Skin epidermis (tissue), 12 donors: Measurements from ENCODE around the gene FYB1.
A peak's percentile ranks its signal among the peaks of the same experiment; 100 is the strongest.
"Not testable (repeated sequence)": the region's sequence is repeated elsewhere in the genome, so short reads cannot be mapped to it uniquely, and the experiment has no call there.

ENCODE experiments used
- H3K27ac ChIP-seq, 21 experiments: fragments of 200-600 bp; sonication (generic) in 11 of 21; one replicate each; pipeline ENCODE4 v1.5.0; 2020; ENCODE audit warnings: mild to moderate bottlenecking in 3 of 21, inconsistent platforms in 2 of 21, moderate library complexity in 2 of 21
- H3K4me3 ChIP-seq, 7 experiments: fragments of 200-600 bp; sonication (generic) in 2 of 7; one replicate each; pipeline ENCODE4 v1.5.0; 2020; ENCODE audit warnings: inconsistent platforms in 2 of 7, mild to moderate bottlenecking in 2 of 7, moderate library complexity in 1 of 7

The FYB1 gene

DNA sequence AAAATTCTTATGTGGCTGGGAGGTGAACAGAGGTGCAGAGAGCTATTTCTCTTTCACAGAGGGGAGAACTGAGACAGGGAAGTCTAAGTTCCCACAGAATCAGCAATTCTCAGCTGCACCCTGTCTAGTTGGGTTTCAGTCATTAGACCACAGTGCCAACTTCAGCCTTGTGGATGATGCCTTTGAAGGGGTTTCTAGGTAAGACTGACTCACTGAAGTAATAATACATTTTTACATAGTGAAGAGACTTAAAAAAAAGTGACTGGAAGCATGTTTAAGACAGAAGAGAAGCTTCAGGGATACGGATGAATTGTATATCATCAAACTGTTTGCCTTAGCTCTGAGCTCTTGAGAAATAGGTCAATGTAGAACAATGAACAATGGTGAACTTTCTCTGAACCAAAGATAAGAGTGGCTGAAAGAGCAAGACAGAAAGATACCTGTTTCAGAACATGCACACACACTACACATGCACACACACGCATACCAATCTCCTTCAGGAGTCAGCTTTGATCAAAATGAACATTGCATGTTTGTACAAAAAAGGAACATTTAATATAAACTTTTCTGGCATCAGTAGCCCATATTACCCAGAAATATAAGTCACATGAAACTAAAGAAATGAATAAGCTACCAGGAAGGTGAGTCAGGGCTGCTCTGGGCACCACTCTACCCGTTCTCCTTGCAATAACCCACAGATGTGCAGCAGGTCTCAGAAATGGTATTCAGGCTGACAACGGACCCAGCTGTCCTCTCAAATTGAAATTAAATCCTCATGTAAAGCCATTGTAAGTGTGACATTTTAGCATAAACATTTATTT lies 12.6 kb upstream of the FYB1 start:
- no peak overlapping the region for H3K4me3 ChIP-seq
- peak overlapping the region in 2 of 21 experiments; percentile 24 to 54 for H3K27ac ChIP-seq

DNA sequence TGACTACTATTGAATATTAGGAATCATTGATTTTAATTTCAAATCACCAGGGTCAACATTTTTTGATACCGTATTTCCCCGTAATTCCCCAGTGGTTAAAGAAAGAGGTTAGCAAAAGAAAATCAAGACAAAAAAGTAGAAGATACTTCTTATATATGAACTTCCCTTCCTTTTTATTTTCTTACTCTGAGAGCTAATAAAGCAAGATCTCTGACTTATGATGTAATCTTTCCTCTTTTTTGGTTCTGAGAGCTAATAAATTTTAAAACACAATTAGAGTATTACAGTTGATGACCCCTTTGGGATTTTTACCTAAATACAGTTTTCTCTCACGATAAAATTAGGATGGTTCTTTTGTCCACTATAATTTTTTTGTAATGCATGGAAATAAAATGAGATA lies 9.2 kb upstream of the FYB1 start:
- H3K27ac ChIP-seq, result no peak overlapping the region
- no peak overlapping the region for H3K4me3 ChIP-seq

DNA sequence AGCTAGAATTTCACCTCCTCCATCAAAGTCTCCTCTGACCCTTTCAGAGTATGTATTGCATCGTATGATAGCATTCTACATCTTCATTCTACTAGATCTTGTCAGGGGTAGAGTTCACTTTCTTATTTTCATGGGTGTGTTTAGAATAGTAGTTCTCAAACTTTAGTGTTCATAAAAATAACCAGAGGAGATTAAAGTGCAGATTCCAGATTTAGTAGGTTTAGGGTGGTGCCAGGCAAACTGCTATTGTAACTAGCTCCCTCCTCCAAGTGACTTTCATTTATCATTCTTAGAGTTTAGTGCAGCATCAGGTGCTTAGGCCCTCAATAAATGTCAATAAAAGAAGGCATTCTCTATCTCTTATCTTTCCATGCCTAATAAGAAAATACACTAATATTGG lies 7.2 kb upstream of the FYB1 start:
- Histone ChIP-seq H3K4me3 (no peak overlapping the region), H3K27ac (no peak overlapping the region)

DNA sequence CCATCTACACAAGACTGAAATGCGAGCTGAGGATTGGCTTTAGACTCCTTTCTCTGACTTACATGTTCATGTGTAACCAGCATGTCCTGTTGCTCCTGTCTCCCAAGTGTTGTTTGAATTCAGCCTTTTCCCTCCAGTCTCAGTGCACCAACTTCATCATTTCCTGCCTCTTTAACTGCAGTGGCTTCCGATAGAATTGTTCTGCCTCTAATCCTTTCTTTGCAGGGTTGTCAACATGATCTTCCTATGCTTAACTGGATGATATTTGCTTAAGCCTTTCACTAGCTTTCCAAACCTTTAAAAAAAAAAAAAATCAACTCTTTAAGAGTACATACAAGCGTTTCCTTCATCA lies 6.7 kb upstream of the FYB1 start:
- no peak overlapping the region for H3K4me3 ChIP-seq
- no peak overlapping the region for H3K27ac ChIP-seq

DNA sequence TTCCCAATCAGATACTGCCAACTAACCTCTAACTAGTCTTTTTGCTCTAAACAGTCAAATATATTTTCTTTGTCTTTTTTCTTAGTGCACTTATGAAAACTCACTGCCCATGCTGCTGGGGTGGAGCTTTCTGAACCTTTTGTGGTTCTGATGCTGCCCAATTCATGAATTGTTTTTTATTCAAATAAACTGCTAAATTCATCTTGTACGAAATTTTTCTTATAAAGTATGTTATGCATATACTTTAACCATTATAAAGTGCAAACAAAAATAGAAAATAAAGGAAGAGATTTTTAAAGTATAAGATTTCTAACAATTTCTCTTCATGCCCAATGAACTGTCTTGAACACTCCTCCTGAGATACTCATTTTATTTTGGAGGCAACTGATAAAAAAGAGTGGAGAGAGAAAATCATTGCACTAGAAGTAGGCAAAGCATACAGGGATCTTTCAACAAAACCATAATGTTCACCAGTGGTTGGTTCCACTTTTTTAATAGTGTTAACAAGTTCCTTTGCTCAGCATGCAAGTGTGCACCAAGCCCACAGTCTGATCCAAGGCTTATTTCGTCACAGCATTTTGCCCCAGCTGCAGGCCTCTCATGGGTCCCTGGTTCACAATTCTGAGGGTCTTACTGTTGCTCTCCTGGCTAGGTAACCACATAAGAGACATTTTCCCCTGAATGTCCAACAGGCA lies 6.2 kb upstream of the FYB1 start:
- Histone ChIP-seq H3K27ac (no peak overlapping the region), H3K4me3 (no peak overlapping the region)

DNA sequence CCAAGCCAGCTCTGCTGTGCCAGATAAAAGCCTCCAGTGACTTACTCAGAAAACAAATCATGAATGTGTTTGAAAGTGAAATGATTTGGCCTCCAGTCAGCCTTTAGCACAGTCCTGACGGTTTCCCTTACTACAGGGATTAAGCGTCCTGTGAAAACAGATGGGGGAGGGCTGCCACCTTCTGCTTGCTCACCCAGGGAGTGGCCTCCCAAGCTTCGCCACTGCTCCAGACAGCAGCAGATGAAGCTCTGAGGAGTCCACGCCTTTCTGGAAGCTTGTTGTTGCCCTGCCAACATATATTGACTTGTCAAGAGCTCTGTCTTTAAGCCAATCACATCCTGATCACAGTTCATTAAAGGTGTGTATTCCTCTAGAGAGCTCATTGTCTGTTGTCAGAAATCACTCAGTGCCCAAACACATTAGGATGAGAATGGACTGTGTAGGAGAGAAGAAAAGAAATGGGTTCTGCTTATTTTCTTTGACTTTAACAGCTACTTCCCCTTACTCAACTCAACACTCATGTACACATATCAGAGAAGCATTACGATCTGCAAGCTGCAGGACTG lies 4.9 kb upstream of the FYB1 start:
- H3K4me3 ChIP-seq, result no peak overlapping the region
- peak overlapping the region in 5 of 21 experiments; percentile 13 to 57 (median 38) for H3K27ac ChIP-seq

DNA sequence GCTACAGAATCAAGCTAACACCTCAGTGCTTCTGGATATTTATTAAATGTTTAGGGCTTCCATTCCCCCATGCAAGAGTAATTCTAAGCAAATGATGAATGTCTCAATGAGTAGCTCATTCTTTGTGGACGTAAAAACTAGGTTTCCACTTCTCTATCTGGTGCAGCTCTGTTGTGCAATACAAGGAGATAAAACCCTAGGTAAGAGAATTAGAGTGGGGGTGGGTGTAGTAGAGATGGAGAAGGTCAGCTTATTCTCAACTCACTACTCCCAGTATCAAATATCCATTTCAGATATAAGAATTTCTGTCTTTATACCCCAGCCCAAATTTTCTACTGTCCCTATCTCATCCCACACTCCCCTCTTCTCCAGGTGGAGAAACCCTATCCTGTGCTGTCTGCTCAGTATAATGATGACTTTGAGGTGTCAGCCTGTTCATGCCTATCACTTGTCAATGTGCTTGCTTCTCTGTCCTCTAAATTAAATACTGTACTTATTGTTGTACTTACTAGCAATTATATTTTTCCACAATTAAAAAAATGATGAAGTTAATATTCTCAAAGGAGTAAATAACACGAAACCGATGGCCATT lies 4.3 kb upstream of the FYB1 start:
- Histone ChIP-seq H3K4me3 (no peak overlapping the region), H3K27ac (peak overlapping the region in 5 of 21 experiments; percentile 13 to 57 (median 38))

DNA sequence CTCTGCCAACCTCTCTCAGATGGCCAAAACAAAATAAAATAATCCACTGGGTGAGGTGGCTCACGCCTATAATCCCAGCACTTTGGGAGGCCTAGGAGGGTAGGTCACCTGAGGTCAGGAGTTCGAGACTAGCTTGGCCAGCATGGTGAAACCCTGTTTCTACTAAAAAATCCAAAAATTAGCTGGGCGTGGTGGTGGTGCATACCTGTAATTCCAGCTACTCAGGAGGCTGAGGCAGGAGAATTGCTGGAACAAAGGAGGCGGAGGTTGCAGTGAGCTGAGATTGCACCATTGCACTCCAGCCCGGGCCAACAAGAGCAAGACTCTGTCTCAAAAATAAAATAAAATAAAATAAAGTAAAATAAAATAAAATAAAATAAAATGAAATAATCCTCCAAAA lies 2.3 kb upstream of the FYB1 start:
- not testable (repeated sequence) for H3K27ac ChIP-seq, H3K4me3 ChIP-seq

DNA sequence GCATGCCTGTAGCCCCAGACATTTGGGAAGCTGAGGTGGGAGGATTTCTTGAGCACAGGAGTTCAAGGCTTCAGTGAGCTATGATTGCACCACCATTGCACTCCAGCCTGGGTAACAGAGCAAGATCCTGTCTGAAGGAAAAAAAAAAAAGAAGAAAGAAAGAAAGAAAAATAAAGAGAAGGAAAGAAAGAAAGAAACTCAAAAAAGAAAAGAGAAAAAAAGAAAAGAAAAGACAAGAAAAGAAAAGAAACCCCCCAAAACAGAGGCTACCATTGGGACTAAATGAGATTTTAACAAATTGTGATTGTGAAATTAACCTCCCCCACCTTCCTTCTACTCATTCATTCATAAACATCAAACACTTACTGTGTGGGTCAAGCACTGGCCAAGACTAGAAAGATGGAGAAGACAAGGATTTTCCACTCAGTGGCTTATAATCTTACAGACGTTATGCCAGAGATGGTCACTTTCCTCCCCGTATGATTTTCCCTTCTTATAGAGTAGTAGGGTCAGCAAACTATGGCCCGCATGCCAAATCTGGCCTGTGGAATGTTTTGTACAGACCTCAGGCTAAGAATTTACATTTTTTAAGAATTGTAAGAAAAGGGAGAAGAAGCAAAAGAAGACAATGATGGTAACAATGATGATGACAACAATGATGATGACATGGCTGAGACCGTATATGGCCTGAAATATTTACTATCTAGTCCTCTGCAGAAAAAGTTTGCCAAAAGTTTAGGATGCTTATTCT lies 1.1 kb upstream of the FYB1 start:
- H3K4me3 ChIP-seq, result no peak overlapping the region
- peak overlapping the region in 3 of 21 experiments; percentile 9 to 93 (median 31) for H3K27ac ChIP-seq

DNA sequence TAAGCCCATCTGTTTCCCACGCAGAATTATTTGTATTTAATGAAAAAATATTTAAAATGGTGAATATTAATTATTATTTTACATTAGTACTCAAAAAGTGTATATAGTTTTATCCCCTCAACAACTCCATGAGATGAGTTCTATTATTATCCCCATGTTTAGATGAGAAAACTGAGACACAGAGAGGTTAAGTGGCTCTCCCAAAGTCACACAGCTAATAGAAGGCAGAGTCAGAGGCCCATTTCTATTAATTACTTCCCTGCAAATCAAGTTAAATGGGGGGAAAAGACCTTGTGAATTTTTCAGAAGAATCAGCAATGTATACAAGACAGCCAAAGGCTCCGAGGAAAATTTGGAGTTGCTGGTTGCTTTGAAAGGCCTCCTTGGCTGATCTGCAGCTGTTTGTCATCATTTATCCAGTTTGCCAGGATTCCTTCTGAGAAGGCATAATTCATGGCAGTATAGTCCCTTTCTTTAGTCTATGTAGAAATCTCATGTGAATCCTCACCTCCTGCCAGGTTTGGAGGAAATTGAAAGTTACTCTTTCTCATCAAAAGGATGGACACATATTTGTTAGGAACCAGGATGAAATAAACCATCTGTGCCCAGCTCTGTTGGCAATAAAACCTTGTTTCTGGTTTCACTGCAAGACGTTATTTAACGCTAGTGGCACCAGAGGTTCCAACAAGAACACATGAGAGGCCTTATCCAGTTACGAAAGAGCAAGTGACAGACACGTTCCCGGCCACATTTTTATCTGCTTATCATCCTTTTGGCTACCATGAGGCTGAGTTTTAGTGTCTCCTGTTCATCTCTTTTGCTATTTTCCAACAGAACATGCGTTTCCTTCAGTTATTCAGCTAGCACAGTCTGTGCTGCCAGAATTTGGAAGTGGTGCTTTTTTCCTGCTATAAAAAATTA lies 621 bp downstream of the FYB1 start:
- peak overlapping the region in 5 of 7 experiments; percentile 0 to 21 (median 8) for H3K4me3 ChIP-seq

DNA sequence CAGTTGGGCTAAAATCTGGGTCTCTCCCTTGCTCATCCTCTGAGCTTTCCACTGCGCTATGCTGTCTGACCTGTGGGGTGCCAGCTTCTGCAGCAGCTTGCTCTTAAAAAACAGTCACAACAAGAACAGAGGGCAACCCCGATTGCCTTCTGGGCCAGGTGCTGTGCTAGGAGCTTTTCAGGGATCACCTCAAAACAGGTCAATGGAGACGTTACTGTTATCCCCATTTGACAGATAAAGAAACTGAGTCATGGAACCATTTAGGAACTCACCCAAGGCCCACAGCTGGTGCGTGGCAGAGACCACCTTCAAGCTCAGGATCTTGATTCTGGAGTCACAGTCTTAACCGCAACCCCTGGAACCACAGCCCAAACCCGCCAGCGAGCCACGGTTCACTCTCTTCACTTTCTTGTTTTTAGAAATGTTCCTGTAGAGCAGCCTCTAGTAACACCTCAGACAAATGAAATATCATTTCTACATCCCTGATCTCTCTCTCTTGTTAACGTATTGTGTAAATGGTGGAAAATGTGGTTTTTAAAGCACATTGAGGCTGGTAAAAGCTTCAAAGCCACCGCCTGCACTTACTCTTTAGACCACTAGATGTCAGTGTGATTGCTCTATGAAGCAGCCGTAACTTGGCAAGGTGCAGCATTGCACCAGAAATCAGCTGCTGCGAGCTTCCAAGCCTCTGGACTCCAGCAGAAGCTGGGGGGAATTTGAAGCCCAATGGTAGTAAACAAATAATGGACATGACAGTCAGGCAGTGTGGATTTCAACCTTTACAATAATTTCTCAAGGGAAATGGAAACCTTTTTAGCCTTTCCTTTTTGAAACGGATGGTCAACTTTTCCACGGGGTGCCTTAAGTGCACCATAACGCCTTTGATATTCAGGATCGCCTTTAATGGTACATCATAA lies 1.7 kb downstream of the FYB1 start:
- Histone ChIP-seq H3K4me3 (peak overlapping the region in 4 of 7 experiments; percentile 0 to 21 (median 6)), H3K27ac (peak overlapping the region in 11 of 21 experiments; percentile 6 to 93 (median 45))

More for the DNA sequence above, 621 bp downstream of the FYB1 start:
- peak overlapping the region in 18 of 21 experiments; percentile 2 to 93 (median 42) for H3K27ac ChIP-seq

DNA sequence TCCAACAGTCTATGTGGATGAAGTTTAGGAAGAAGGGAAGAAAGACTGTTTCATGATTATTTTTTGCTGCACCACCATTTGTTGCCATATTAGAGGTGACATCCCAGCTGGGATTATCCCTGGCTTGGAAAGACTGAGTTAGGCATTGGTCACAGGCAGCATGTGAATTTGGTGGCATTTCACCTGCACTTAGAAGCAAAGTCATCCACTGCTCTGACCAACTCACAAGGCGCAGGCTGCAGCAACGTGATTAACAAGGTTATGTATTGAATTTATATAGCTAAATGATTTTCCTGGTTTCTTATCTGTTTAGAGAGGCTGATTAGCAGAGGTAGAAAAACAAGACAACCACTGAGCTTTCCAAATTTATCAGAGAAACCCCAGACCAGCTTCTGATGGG lies 2.7 kb downstream of the FYB1 start:
- H3K27ac ChIP-seq, result peak overlapping the region in 6 of 21 experiments; percentile 36 to 93 (median 56)
- peak overlapping the region in 1 of 7 experiments; percentile 21 for H3K4me3 ChIP-seq

DNA sequence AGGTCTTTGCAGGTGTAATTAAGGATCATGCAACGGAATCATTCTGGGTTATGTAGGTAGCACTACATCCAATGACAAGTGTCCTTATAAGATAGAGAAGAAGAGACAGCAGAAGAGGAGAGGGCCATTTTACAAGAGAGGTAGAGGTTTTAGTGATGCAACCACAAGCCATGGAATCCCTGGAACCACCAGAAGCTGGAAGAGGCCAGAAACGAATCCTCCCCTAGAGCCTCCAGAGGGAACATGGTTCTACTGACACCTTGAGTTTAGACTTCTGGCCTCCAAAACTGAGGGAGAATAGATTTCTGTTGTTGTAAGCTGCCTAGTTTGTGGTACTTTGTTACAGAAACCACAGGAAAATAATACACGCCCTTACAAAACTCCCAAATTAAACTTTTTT lies 3.5 kb downstream of the FYB1 start:
- Histone ChIP-seq H3K4me3 (no peak overlapping the region), H3K27ac (peak overlapping the region in 7 of 21 experiments; percentile 2 to 93 (median 48))

DNA sequence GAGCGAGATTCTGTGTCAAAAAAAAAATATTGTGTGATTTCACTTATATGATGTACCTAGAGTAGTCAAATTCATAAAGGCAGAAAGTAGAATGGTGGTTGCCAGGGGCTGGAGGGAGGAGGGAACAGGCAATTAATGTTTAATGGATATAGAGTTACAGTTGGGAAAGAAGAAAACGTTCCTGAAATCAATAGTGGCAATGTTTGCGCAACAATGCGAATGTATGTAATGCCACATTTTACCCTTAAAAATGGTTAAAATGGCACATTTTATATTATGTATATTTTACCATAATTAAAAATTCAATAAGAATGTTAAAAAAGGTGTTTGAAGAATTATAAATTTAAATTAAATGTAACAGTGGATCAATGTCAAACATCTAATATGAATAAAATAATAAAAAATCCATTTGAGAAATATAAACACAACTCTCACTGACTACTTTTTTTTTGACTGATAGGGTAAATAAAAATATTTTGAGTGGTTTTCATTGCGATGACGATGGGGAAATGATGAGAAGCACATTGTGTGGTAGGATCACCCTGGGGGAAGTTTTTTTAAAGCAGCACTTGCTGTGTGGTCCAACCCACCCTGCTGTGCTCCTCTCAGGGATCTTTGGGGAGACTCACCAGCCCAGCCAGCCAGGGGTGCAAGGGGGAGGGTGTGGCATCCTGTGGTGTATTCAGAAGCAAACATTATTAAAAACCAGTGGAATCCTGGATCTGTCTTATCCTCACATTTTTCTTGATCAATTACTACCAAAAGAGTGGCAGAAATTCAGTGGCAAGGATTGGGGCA lies 4.3 kb downstream of the FYB1 start:
- Histone ChIP-seq H3K27ac (peak overlapping the region in 7 of 21 experiments; percentile 31 to 93 (median 51)), H3K4me3 (no peak overlapping the region)

DNA sequence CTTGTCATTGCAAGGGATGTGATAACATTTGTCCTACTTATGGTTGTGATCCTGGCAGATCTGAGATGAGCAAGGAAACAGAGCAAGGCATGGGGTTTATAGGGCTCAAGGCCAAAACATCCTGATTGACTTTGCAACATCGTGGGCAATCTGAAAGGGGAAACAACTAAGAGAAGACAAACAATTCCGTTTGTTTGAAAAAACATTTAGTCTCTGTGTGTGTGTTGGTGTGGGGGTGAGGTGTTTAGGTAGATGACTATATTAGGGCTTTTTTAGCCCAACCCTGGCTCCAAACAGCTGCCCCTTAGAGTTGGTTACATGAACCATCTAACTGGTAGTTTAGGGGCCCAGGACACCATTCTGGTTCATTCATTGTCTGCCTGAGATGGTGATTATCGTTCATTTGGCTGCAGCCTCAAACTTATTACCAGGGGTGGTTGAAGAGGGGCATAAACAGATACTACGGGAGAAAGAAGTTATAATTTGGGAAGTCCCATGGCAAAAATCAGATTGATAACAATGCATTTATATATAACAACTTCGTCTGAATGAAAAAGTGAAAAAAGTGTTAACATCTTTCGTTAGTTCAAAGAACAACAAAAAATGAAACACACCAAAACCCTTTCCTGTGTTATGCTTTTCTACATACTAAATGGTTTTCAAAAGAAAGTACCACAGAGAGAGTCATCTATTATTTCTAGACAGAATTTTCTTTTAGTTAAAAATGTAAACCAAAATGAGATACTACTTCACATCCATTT lies 5.7 kb downstream of the FYB1 start:
- no peak overlapping the region for H3K4me3 ChIP-seq

DNA sequence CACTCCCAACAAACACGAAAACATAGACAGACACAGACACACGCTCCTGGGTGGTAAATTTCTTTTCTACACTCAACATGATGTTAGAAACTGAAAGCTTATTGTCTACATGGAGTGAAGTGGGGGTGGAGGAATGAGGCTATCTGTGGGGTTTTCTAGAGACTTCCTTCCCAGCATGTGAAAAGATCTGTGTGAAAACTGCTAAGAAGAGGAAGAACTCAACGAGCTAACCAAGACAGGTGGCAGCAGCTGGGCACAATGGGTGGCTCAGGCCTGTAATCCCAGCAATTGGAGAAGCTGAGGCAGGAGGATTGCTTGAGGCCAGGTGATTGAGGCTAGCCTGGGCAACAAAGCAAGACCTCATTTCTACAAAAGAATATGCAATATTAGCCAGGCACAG lies 7.6 kb downstream of the FYB1 start:
- Histone ChIP-seq H3K4me3 (no peak overlapping the region), H3K27ac (peak overlapping the region in 11 of 21 experiments; percentile 3 to 93 (median 53))

More for the DNA sequence above, 5.7 kb downstream of the FYB1 start:
- H3K27ac ChIP-seq, result peak overlapping the region in 11 of 21 experiments; percentile 10 to 93 (median 47)
